ENCODE results near the gene FGR.
"Not testable (repeated sequence)": the region's sequence is repeated elsewhere in the genome, so short reads cannot be mapped to it uniquely, and the experiment has no call there.

DNA sequence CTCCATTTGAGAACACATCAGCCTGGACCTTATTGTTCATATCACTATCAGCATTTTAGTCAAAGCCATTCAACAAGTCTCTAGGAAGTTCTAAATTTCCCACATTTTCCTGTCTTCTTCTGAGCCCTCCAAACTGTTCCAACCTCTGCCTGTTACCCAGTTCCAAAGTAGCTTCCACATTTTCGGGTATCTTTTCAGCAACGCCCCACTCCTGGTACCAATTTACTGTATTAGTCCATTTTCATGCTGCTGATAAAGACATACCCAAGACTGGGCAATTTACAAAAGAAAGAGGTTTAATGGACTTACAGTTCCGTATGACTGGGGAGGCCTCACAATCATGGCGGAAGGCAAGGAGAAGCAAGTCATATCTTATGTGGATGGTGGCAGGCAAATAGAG is 46.6 kb upstream of the FGR start:
- not testable (repeated sequence) for TF ChIP-seq CTCF, POLR2A (IDR thresholded peaks at IDR 0.05)

Measured in lower leg skin (tissue), 3 donors.